Suppressor macrophage (primary cell): Measurements from ENCODE around the gene PARP8.

Source experiments
- DNase-seq, 4 experiments: peaks; one replicate each; pipeline ENCODE4 v3.0.0-alpha.2; 2020 to 2022

Gene PARP8

DNA sequence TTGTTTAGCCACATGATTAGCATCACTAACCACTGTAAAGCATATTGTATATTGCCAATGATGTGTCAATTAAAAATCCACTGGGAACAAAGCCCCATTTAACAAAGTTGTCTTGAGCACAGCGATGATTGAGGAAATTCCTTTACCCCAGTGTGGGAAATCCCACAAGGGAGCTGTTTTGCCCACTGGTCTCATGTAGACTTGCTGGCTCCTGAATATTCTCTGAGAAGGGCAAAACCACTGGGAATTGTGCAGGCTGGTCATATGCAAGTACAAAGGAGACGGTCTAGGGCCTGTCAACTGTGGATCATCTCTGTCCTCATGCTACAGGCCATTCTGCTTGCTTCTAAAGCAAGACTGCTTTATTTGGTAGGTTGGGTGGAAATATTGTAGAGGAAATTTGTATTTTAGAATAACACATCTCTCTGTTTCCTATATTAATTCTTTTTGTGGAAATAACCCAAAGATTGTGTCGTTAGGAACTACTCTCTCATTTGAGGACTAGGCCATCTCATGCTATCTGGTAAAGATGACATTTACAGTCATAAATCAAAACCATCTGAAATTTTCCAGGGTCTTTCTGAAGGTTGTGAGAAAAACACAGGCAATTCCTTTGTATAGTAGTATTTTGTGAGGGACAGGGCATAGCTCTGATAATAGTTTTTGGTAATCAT lies 60.2 kb downstream of the PARP8 start:
- DNase-seq: no peak

DNA sequence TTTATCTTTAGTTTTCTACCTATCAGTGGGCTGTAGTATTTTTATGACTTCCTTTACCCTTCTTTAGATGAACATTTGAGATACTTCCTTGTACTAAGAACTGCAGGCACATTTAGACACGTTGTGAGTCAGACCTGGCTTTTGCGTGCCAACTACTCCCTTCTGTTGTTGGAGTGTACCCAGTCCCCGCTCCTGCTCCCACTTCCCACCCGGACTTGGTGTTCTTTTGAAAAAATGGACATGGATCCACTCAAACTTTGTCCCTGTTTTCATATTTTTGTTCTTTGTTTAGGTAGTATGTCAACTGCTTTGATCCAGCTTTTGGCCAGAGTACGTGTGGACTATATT lies 60.7 kb downstream of the PARP8 start:
- peak; percentile 29 to 51 (median 44) for DNase-seq

DNA sequence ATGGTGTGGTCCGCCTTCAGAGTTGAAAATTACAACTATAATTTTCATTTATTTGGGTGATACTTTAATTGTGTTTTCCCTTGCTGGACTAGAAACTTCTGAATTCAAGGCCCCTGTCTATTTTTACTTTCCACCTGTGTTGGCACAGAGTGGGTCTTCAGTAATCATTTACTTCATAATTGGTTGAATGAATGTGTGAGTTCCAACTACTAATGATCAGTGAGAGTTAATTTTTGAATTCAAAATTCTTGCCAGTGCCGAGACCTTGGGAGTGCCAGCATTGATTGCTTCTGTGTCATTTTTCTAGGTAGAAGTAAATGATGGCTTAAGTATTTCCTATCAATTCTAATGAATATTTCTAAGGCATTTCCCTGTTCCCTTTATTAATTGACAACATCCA lies 61.4 kb downstream of the PARP8 start:
- DNase-seq: no peak

DNA sequence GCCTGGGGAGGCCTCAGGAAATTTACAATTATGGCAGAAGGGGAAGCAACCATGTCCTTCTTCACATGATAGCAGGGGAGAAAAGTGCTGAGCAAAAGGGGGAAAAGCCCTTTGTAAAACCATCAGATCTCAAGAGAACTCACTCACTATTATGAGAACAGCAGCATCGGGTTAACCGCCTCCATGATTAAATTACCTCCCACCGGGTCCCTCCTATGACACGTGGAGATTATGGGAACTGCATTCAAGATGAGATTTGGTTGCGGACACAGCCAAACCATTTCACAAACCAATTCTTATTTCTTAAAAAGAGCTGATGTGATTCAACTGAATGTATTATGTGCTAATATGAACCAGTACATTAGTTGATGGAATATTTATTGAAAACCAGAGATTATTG lies 63.9 kb downstream of the PARP8 start:
- DNase-seq: no peak

DNA sequence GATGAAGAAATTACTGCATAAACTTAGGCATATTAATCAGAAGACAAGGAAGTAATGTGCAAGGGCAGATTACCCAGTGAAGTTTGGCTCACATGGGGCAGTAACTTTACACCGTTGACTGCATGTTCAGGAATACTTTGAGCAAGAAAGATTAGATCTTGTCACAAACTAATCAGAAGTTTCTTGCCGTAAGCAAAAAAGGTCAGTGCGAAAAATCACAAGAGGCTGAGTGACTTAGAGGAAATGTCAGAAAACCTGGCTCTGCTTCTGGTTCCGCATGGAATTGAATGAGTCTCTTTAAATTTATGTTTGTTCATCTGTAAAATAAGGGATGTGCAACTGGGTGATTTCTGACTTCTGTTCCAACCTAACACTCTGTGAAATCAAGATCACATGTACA lies 64.4 kb downstream of the PARP8 start:
- DNase-seq: no peak

DNA sequence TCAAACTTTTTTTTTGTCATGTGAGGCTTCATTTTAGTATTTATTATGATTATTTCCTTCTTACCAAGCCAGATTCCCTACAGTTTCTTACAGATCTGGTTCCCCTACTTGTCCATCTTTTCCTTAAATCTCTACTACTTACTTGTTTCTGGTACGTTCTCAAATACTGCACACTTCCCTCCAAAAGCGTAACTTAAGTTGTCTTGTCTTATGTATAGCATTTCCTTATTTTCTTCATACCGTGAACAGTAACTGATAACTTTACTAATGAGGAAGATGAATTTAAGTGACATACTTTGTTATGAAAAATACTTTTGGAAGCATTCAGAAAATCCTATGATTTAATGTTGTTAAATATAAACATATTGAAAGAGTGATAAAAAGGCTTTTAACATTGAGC lies 67.3 kb downstream of the PARP8 start:
- peak in 3 of 4 experiments; percentile 17 to 59 (median 57) for DNase-seq

DNA sequence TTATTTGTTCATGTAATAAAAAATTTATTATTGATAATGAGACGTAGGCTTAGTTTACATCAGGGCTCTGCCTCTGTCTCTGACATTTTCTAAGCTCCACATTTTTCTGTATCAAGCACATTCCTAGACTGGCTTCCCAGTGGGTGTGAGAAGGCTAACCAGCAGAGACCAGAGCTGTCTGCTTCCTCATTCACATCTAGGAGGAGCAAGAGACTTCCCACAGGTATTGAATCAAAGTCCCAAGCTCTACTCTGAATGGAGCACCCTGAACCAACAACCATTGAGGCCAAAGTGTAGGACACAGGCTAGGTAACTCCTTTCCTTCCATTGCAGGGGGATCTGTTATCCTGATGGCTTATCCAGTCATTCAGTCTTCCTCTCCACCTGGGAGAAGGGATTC lies 72.4 kb downstream of the PARP8 start:
- peak in 3 of 4 experiments; percentile 26 to 38 (median 32) for DNase-seq

DNA sequence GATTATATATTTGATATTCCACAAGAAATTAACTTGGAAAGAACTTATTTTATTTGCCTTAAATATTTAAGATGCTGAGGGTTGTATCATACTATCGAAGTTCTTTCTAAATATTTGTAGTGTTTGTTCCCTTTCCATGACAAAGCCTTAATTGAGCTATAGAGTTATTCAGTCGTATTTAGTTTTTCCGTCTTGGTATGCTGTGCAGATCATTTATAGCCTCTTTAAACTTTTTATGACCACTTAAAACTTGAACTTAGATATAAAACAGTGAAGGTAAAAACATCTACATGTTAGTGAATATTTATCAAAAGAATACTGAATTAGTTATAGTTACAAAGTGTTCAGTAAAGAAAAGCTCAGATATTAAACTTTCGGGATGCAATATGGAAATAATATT lies 74.4 kb downstream of the PARP8 start:
- DNase-seq: no peak

DNA sequence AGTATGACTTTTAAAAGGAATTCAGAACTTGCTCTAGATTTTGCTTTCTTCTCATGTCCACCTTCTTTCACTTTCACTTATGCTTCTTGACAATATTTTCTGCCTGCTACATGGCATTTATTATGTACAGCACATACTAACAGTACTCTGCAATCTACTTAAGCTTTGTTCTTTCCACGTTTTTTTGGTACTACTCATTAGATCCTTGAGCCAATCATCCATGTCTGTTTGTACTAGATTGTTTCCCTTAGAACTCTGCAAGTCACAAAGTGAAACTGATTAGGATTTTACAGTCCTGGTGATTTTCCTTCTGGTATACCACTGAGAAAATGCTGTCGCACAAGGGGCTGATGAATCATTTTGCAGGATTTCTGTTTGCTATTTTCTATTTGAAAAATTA lies 78.3 kb downstream of the PARP8 start:
- DNase-seq: peak in 2 of 4 experiments; percentile 14 to 15

DNA sequence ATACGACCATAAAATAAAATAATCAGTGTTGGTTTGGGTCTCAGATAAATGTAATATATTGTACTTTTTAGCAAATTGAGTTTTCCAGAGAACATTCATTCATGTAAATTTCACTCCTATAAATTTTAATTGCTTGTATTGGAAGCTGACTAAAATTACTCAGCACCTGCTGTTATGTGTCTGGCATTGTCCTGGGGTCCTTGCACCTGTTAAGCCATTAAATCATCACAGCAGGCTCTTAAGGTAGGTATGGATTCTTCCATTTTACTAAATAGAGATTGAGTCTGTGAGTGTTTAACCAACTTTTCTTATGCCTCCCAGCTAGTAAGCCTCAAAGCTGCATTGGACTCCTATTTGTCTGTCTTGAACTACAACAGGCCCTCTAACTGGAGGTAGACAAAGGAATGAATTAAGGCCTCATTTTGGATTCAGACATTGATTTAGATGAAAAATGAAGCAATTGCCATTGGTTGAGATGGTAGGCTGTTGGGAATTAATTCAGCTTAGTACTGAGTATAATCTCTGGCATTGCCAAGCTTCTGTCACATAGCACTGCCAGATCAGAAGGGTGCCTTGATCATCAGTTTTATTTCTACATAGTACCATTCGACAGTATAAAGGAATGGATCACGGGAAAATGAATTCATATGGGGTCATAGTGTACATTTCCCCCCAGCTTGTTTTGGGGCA lies 78.9 kb downstream of the PARP8 start:
- no peak for DNase-seq

DNA sequence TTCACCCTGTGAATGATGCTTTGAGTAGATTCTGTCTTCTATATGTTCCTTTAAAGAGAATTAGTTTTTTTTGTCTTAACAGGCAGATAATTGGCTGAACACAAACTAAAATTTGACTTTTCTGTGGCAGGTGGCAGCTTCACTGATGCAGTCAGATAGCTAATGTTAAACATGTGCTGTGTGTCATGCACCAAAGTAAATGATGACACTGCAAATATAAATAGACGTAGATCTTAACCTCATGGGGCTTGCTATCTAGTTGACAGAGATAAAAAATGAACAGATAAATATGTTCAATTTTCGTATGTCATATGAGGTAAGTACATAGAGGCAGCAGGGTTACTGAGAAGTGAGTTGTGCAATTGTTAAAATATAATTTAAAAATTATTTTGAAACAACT lies 82.7 kb downstream of the PARP8 start:
- no peak for DNase-seq

DNA sequence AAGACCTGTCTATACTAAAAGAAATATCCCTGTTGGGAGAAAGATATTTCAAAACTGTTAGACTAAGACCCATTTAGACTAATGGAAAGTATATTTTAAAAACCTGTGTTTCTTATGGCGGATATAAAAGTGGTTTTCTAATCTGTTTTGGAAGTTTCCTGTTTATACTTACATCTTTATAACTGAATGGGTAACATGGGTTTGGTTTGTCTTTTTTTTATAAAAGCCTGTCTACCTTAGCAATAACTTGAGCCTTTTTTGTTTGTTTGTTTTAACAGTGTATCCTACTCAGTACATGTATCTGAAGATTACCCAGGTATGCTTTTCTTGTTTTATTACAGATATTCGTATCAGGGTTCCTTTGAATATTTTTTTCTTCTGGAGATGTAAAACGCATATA lies 83.4 kb downstream of the PARP8 start:
- DNase-seq: no peak

DNA sequence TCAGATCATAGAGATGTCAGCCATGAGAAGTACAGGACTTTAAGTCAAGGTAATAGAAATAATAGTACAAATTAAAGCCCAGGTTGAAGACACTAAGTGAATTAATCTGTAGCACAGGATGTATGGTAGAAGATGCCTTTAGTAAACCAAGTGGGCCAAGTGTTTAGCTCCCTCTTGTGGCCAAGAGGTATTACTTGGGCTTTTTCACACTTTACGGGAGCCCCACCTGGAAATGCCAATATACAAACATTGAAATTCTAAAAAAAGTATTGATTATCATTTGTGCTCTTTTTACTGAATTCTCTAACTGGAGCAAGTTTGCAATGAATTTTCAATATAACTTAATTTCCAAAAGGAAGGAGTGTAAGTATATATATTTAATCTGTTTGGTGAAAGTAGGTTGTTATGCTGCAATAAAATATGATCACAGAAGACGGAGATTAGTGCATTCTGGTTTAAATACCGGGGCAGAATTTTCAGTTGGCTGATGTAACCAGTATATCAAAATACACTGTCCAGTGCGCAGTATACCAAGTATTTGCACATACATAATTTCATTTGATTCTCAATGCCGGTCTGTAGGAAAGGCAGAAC lies 84.7 kb downstream of the PARP8 start:
- peak; percentile 46 to 85 (median 75) for DNase-seq

DNA sequence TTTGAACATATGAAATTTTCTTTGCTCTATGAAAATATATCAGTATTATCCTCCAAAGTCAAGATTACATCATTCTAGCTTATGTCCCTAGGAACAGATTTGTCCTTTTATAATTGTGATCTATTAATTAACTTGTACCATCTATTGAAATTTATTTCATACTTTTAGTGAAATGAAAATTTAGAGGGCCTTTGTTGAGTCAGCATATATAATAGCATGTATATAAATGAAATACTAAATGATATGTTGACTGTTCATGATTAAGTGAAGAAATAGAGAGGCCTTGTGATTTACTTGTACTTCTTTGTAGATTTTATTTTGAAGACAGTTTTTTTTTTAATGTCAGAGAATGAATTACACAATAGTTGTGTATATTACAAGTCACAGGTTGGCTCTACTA lies 86.4 kb downstream of the PARP8 start:
- DNase-seq: no peak

DNA sequence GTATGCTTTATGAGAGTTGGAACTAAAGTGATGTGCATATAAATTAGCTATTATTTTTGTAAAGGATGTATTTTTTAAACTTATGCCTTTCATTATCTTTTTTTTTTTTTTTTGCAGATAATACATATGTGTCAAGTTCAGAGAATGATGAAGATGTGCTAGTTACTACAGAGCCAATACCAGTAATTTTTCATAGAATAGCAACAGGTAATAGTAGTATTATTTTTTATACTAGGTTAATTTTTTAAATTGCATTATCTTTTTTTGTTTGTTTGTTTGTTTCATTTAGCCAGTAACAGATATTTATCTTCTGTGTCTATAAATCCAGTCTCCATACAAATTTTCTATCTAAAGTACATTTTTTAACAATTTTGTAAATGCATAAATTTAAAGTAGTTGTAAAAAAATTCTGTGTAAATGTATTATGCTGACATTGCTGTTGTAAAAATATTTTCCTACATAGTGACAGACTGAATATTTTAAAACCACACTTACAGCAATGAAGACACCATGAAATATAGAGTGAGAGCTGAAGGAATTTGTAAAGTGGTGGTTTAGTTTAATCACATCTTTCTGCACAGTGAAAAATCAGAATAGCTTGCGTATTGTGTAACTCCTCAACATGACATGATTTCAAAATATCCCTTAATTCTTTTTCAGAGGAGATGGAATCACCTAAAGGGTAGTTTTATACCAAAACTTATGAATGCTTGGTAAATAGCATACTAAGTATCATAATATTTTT lies 93.3 kb downstream of the PARP8 start:
- DNase-seq: peak in 1 of 4 experiments; percentile 19

DNA sequence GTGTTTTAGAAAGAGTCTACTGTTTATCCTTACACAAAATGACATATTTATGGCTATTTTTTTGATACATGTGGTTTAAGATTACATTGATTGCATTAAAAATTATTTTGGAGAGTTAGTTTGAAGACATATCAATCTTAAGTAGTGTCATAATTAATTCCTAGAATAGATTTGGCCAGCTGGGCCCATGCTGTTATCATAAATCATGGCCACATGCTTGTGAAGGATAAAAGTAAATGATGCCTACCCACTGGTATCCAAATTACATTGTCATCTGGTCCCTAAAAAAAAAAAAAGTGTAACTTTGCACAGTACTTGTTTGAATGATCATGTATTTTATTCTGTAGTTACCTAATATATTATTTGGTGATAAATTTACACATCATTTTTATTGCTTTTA lies 96.9 kb downstream of the PARP8 start:
- DNase-seq: no peak

DNA sequence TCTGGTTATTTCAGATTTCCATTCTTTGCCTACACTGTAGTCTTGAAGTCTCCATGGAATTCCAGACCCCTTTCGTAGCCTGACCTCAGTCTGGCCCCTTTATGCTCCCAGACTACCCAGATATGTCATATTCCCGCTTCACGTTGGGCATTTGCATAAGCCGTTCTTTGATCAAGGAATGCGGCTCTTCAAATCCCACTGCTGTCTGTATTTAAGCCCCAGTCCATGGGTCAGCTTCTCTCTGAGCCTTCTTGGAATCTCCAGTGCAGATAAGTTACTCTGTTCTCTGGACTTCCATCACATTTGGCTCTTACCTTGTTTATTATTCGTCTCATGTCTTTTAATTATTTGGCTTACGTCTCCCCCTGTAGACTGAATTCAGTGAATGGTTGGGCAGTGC lies 97.4 kb downstream of the PARP8 start:
- no peak for DNase-seq

DNA sequence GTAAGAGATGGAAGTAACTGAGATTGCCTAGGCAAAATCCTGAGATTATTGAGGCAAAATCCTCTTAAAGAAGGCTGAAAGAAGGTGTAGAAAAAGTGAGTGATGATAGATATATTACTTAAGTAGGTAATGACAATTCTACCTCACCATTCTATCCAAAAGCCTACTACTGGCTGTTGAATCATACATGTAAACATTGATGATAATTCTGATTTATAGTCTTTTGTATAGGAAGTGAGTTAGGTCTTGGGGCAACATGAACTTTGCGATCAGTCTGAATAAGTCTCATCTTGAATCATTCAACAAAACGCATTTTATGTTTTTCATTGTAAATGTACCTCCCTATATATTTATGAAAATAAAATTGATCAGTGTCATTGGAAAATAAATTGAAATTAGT lies 99.6 kb downstream of the PARP8 start:
- no peak for DNase-seq

DNA sequence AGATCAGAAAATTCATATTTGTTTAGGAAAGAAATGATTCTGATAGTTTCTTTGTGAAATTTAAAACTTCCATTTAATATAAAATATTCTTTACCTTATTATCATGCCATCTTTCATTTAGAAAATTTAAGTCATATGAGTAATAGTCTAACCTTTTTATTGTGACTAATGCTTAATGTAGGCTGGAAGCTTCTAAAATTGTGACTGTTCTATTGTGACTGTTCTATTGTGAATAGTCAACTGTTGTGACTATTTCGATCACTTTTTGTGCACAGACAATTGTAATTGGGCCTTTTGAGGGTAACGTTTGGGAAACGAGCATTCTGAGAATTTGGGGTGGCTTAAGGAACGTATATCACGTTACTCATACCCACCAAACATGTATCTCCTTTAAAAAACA lies 100.0 kb downstream of the PARP8 start:
- DNase-seq: no peak

DNA sequence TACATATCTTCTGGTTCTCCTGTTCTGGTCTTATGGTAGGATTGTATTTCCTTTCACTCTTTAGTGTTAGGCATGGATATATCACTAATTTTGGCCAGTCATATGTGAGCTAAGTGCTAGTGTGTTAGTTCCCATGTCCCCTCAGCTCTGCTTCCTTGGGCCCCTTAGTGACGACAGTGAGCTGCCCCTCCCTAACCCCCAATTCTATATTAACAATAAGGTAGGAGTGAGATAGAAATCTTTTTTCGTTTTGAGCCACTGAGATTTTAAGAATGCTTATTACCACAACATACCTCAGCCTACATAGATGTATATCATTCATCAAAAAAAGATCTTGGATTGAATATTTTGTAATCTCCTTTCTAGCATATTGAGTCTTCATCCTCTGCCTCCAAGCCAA lies 100.5 kb downstream of the PARP8 start:
- no peak for DNase-seq

DNA sequence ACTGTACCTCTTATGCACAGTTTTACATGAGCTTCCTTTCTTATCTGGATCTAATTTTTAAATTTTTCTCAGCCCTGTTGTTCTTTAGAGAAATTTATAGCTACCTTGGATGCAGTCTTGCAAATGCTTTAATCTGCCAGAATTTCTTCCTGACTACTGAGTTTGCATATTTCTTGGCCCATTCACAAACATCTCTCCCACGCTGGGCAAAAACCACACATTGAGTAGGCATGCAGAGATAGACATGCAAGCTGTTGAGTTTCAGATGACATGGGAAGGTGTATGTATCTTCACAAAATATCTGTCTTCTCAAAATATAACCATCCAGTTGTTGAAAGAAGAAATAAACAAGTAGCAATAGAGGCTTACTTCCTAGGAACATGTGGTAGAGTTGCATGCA lies 101.2 kb downstream of the PARP8 start:
- DNase-seq: no peak

DNA sequence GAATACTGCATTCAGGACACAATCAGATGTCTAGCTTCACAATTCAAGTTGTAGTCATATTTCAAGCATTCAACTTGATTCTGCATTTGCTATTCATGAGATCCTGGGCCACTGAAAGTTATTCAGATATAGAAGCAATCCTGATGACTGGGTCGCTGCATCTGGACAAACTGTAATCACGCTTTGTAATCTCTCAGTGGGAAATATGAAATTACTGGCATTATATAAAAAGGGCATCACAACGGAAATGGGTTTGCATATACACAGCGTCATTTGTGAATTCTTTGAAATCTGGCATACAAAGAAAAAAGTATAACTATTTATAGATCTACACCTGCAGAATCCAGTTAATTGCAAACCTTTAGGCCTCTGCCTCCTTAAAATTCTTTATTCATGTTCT lies 102.2 kb downstream of the PARP8 start:
- DNase-seq: no peak

DNA sequence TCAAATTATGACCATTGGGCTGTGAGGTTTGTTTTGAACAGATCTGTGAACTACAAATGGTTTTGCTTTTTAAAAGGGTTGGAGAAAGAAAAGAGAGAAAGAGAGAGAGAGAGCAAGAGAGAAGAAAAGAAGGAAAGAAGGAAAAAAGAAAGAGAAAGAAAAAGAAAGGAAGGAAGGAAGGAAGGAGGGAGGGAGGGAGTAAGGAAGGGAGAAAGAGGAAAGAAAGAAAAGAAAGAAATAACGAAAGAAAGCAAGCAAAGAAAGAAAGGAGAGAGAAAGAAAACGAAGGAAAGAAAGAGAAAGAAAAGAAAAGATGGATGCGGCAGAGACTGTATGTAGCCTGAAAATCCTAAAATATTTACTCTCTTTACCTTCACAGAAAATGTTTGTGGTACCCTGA lies 104.0 kb downstream of the PARP8 start:
- no peak for DNase-seq
